ENCODE measurements around the gene DLG1.
A peak's percentile ranks its signal among the peaks of the same experiment; 100 is the strongest.

Gene DLG1

GRCh38 chr3:197189623-197190022 is 108.8 kb downstream of the DLG1 start:
- CTCF ChIA-PET = interaction anchor here (0.8 to 1.3 kb wide), 2 partner anchors 24 to 193 kb away, joined by 3 read pairs; no protein-coding TSS in a partner anchor
- Histone ChIP-seq H3K9me3 (ENCODE audit: control extremely low read depth in 1 of 5, control insufficient read depth in 4 of 5, insufficient read depth in 2 of 5, low read depth in 1 of 5, low read length in 4 of 5) (no peaks in the 10 kb centered on the region), H3K36me3 (ENCODE audit: control insufficient read depth in 4 of 4, insufficient read depth in 4 of 4, low read length in 3 of 4) (peaks cover 0 to 12% (median under 1%) of the 10 kb centered on the region in 4 experiments), H3K4me1 (ENCODE audit: control extremely low read depth in 1 of 4, control insufficient read depth in 4 of 4, insufficient read depth in 4 of 4, low read length in 3 of 4) (peaks cover 0 to 8% (median 2%) of the 10 kb centered on the region in 4 experiments), H3K27me3 (replicated peaks in 2 of 5; ENCODE audit: control insufficient read depth in 4 of 5, insufficient read depth in 5 of 5, low read length in 4 of 5) (no peaks in the 10 kb centered on the region), H3K27ac (ENCODE audit: insufficient read depth in 1 of 2, low read depth in 1 of 2, low read length in 2 of 2, poor library complexity in 1 of 2, severe bottlenecking in 2 of 2) (peak overlapping the region in 1 of 2 experiments; percentile 36), H3K4me3 (ENCODE audit: control insufficient read depth in 1 of 7, extremely low read depth in 1 of 7, insufficient read depth in 4 of 7, low read depth in 2 of 7, low read length in 6 of 7) (no peak overlapping the region)
- POLR2A ChIA-PET = interaction anchor here (0.5 kb wide), 1 partner anchor 584 kb away, joined by 3 read pairs; no protein-coding TSS in a partner anchor
- 0% methylated on average over 1 of the region's 3 CpGs for WGBS (ENCODE audit: insufficient coverage)
- DNase-seq = no peak

GRCh38 chr3:197188963-197189362 is 109.4 kb downstream of the DLG1 start:
- no peaks in the 10 kb centered on the region for H3K27me3 ChIP-seq (replicated peaks in 2 of 5; ENCODE audit: control insufficient read depth in 4 of 5, insufficient read depth in 5 of 5, low read length in 4 of 5)
- H3K27ac ChIP-seq (ENCODE audit: insufficient read depth in 1 of 2, low read depth in 1 of 2, low read length in 2 of 2, poor library complexity in 1 of 2, severe bottlenecking in 2 of 2) = no peak overlapping the region
- ChIA-PET POLR2A (interaction anchor here (0.8 kb wide), 1 partner anchor 8 kb away, joined by 3 read pairs; no protein-coding TSS in a partner anchor), CTCF (interaction anchor here (1.1 to 1.3 kb wide), 2 partner anchors 159 to 192 kb away, joined by 3 read pairs; no protein-coding TSS in a partner anchor)
- peaks cover 0 to 8% (median 2%) of the 10 kb centered on the region in 4 experiments for H3K4me1 ChIP-seq (ENCODE audit: control extremely low read depth in 1 of 4, control insufficient read depth in 4 of 4, insufficient read depth in 4 of 4, low read length in 3 of 4)
- peaks cover 0 to 12% (median under 1%) of the 10 kb centered on the region in 4 experiments for H3K36me3 ChIP-seq (ENCODE audit: control insufficient read depth in 4 of 4, insufficient read depth in 4 of 4, low read length in 3 of 4)
- DNase-seq = no peak
- H3K9me3 ChIP-seq (ENCODE audit: control extremely low read depth in 1 of 5, control insufficient read depth in 4 of 5, insufficient read depth in 2 of 5, low read depth in 1 of 5, low read length in 4 of 5) = no peaks in the 10 kb centered on the region
- WGBS (ENCODE audit: insufficient coverage) = 82% methylated on average over 3 of the region's 3 CpGs
- H3K4me3 ChIP-seq (ENCODE audit: control insufficient read depth in 1 of 7, extremely low read depth in 1 of 7, insufficient read depth in 4 of 7, low read depth in 2 of 7, low read length in 6 of 7) = no peak overlapping the region

- peaks cover 0 to 18% (median 2%) of the 10 kb centered on the region in 4 experiments for H3K36me3 ChIP-seq (ENCODE audit: control insufficient read depth in 4 of 4, insufficient read depth in 4 of 4, low read length in 3 of 4)
- DNase-seq = peak; percentile 63 to 82 (median 81)
- POLR2A ChIA-PET = no interaction called here
- no peak overlapping the region for H3K4me3 ChIP-seq (ENCODE audit: control insufficient read depth in 1 of 7, extremely low read depth in 1 of 7, insufficient read depth in 4 of 7, low read depth in 2 of 7, low read length in 6 of 7)
- no CpG with 5 or more reads among the region's 1 CpG for WGBS (ENCODE audit: insufficient coverage)
- H3K4me1 ChIP-seq (ENCODE audit: control extremely low read depth in 1 of 4, control insufficient read depth in 4 of 4, insufficient read depth in 4 of 4, low read length in 3 of 4) = peaks cover 0 to 8% (median 2%) of the 10 kb centered on the region in 4 experiments
- CTCF ChIA-PET = interaction anchor here (0.6 to 1.9 kb wide), 9 partner anchors 10 to 543 kb away, joined by 3 to 6 read pairs (median 3); partner anchors contain the start of gene MELTF
- H3K27ac ChIP-seq (ENCODE audit: insufficient read depth in 1 of 2, low read depth in 1 of 2, low read length in 2 of 2, poor library complexity in 1 of 2, severe bottlenecking in 2 of 2) = no peak overlapping the region
- no peaks in the 10 kb centered on the region for H3K27me3 ChIP-seq (replicated peaks in 2 of 5; ENCODE audit: control insufficient read depth in 4 of 5, insufficient read depth in 5 of 5, low read length in 4 of 5)
- H3K9me3 ChIP-seq (ENCODE audit: control extremely low read depth in 1 of 5, control insufficient read depth in 4 of 5, insufficient read depth in 2 of 5, low read depth in 1 of 5, low read length in 4 of 5) = no peaks in the 10 kb centered on the region
Measured at GRCh38 chr3:197186887-197187588, 111.4 kb downstream of the DLG1 start.

- CTCF ChIA-PET = interaction anchor here (1.0 kb wide), 1 partner anchor 180 kb away, joined by 3 read pairs; no protein-coding TSS in a partner anchor
- H3K27me3 ChIP-seq (replicated peaks in 2 of 5; ENCODE audit: control insufficient read depth in 4 of 5, insufficient read depth in 5 of 5, low read length in 4 of 5) = no peaks in the 10 kb centered on the region
- POLR2A ChIA-PET = no interaction called here
Measured at GRCh38 chr3:197183582-197183981, 114.8 kb downstream of the DLG1 start.

GRCh38 chr3:197181741-197182140 is 116.7 kb downstream of the DLG1 start:
- Histone ChIP-seq H3K27me3 (replicated peaks in 2 of 5; ENCODE audit: control insufficient read depth in 4 of 5, insufficient read depth in 5 of 5, low read length in 4 of 5) (no peaks in the 10 kb centered on the region), H3K27ac (ENCODE audit: insufficient read depth in 1 of 2, low read depth in 1 of 2, low read length in 2 of 2, poor library complexity in 1 of 2, severe bottlenecking in 2 of 2) (no peak overlapping the region), H3K4me1 (ENCODE audit: control extremely low read depth in 1 of 4, control insufficient read depth in 4 of 4, insufficient read depth in 4 of 4, low read length in 3 of 4) (no peaks in the 10 kb centered on the region), H3K9me3 (ENCODE audit: control extremely low read depth in 1 of 5, control insufficient read depth in 4 of 5, insufficient read depth in 2 of 5, low read depth in 1 of 5, low read length in 4 of 5) (no peaks in the 10 kb centered on the region), H3K36me3 (ENCODE audit: control insufficient read depth in 4 of 4, insufficient read depth in 4 of 4, low read length in 3 of 4) (peaks cover 0 to 10% (median 1%) of the 10 kb centered on the region in 4 experiments), H3K4me3 (ENCODE audit: control insufficient read depth in 1 of 7, extremely low read depth in 1 of 7, insufficient read depth in 4 of 7, low read depth in 2 of 7, low read length in 6 of 7) (no peak overlapping the region)
- ChIA-PET CTCF (no interaction called here), POLR2A (no interaction called here)
- 82% methylated on average over 4 of the region's 6 CpGs for WGBS (ENCODE audit: insufficient coverage)
- no peak for DNase-seq

More at GRCh38 chr3:197183582-197183981, 114.8 kb downstream of the DLG1 start:
- Histone ChIP-seq H3K9me3 (ENCODE audit: control extremely low read depth in 1 of 5, control insufficient read depth in 4 of 5, insufficient read depth in 2 of 5, low read depth in 1 of 5, low read length in 4 of 5) (no peaks in the 10 kb centered on the region), H3K4me1 (ENCODE audit: control extremely low read depth in 1 of 4, control insufficient read depth in 4 of 4, insufficient read depth in 4 of 4, low read length in 3 of 4) (no peaks in the 10 kb centered on the region), H3K27ac (ENCODE audit: insufficient read depth in 1 of 2, low read depth in 1 of 2, low read length in 2 of 2, poor library complexity in 1 of 2, severe bottlenecking in 2 of 2) (no peak overlapping the region), H3K4me3 (ENCODE audit: control insufficient read depth in 1 of 7, extremely low read depth in 1 of 7, insufficient read depth in 4 of 7, low read depth in 2 of 7, low read length in 6 of 7) (no peak overlapping the region), H3K36me3 (ENCODE audit: control insufficient read depth in 4 of 4, insufficient read depth in 4 of 4, low read length in 3 of 4) (peaks cover 0 to 10% (median 1%) of the 10 kb centered on the region in 4 experiments)
- 94% methylated on average over 8 of the region's 9 CpGs for WGBS (ENCODE audit: insufficient coverage)
- DNase-seq = no peak

GRCh38 chr3:197178998-197179397 is 119.4 kb downstream of the DLG1 start:
- no peaks in the 10 kb centered on the region for H3K27me3 ChIP-seq (replicated peaks in 2 of 5; ENCODE audit: control insufficient read depth in 4 of 5, insufficient read depth in 5 of 5, low read length in 4 of 5)
- WGBS (ENCODE audit: insufficient coverage) = 97% methylated on average over 5 of the region's 5 CpGs
- no peak for DNase-seq
- no peaks in the 10 kb centered on the region for H3K9me3 ChIP-seq (ENCODE audit: control extremely low read depth in 1 of 5, control insufficient read depth in 4 of 5, insufficient read depth in 2 of 5, low read depth in 1 of 5, low read length in 4 of 5)
- H3K36me3 ChIP-seq (ENCODE audit: control insufficient read depth in 4 of 4, insufficient read depth in 4 of 4, low read length in 3 of 4) = peaks cover 0 to 6% (median 1%) of the 10 kb centered on the region in 4 experiments
- H3K27ac ChIP-seq (ENCODE audit: insufficient read depth in 1 of 2, low read depth in 1 of 2, low read length in 2 of 2, poor library complexity in 1 of 2, severe bottlenecking in 2 of 2) = no peak overlapping the region
- ChIA-PET POLR2A (interaction anchor here (0.9 kb wide), 1 partner anchor 9 kb away, joined by 3 read pairs; no protein-coding TSS in a partner anchor), CTCF (interaction anchor here (0.9 to 1.5 kb wide), 3 partner anchors 10 to 176 kb away, joined by 3 read pairs; no protein-coding TSS in a partner anchor)
- H3K4me3 ChIP-seq (ENCODE audit: control insufficient read depth in 1 of 7, extremely low read depth in 1 of 7, insufficient read depth in 4 of 7, low read depth in 2 of 7, low read length in 6 of 7) = no peak overlapping the region
- H3K4me1 ChIP-seq (ENCODE audit: control extremely low read depth in 1 of 4, control insufficient read depth in 4 of 4, insufficient read depth in 4 of 4, low read length in 3 of 4) = no peaks in the 10 kb centered on the region

GRCh38 chr3:197175503-197175902 is 122.9 kb downstream of the DLG1 start:
- Histone ChIP-seq H3K27ac (ENCODE audit: insufficient read depth in 1 of 2, low read depth in 1 of 2, low read length in 2 of 2, poor library complexity in 1 of 2, severe bottlenecking in 2 of 2) (no peak overlapping the region), H3K27me3 (replicated peaks in 2 of 5; ENCODE audit: control insufficient read depth in 4 of 5, insufficient read depth in 5 of 5, low read length in 4 of 5) (no peaks in the 10 kb centered on the region), H3K4me1 (ENCODE audit: control extremely low read depth in 1 of 4, control insufficient read depth in 4 of 4, insufficient read depth in 4 of 4, low read length in 3 of 4) (no peaks in the 10 kb centered on the region), H3K4me3 (ENCODE audit: control insufficient read depth in 1 of 7, extremely low read depth in 1 of 7, insufficient read depth in 4 of 7, low read depth in 2 of 7, low read length in 6 of 7) (no peak overlapping the region), H3K9me3 (ENCODE audit: control extremely low read depth in 1 of 5, control insufficient read depth in 4 of 5, insufficient read depth in 2 of 5, low read depth in 1 of 5, low read length in 4 of 5) (no peaks in the 10 kb centered on the region), H3K36me3 (ENCODE audit: control insufficient read depth in 4 of 4, insufficient read depth in 4 of 4, low read length in 3 of 4) (no peaks in the 10 kb centered on the region)
- CTCF ChIA-PET = no interaction called here
- WGBS (ENCODE audit: insufficient coverage) = 100% methylated on average over 2 of the region's 3 CpGs
- no peak for DNase-seq
- POLR2A ChIA-PET = no interaction called here

Measured in common myeloid progenitor, CD34-positive (primary cell).